ENCODE data around the gene PPM1J. TPM values are rescaled to one million over a fixed set of nuclear protein-coding genes. Genes with fewer than 3 reads are reported as not detected.

Gene PPM1J
- total RNA-seq, 1 experiment from 2014 or later = 0.51 TPM

DNA sequence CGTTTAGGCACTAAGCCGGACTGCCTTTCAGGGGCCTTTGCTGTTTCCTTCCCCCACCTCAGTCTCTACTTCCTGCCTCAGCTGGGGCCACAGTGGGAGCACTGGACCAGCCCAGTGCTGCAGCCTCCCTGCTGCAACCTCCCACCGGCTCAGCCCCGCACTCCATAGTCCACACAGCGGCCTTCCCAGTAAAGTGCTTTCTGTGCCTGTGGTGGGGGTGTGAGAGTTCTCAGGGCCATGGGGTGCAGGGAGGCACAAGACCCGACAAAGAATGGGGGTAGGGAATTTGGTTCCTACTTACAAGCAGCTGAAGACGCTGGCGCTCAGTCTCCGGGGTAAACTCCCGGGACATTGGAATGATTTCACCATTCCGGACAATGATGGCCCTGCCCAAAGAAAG is 3.5 kb downstream of the PPM1J start:
- in situ Hi-C loops (cut with HindIII; ENCODE audit: low pct_unique_long_range_greater_than_20kb, low sequenced_read_pairs) (no loop called here), intact Hi-C loops (cut with micrococcal nuclease; ENCODE audit: unreplicated experiment) (no loop called here)
- TF ChIP-seq SIN3A (IDR thresholded peaks at IDR 0.05; ENCODE audit: borderline replicate concordance, insufficient read depth, low read depth, low read length) (no peak), POLR2AphosphoS5 (IDR thresholded peaks at IDR 0.05; ENCODE audit: low read depth, low read length) (no peak), TCF7L2 (IDR thresholded peaks at IDR 0.05; ENCODE audit: low read depth, low read length) (no peak)
- TF ChIP-seq, protein P1, sequence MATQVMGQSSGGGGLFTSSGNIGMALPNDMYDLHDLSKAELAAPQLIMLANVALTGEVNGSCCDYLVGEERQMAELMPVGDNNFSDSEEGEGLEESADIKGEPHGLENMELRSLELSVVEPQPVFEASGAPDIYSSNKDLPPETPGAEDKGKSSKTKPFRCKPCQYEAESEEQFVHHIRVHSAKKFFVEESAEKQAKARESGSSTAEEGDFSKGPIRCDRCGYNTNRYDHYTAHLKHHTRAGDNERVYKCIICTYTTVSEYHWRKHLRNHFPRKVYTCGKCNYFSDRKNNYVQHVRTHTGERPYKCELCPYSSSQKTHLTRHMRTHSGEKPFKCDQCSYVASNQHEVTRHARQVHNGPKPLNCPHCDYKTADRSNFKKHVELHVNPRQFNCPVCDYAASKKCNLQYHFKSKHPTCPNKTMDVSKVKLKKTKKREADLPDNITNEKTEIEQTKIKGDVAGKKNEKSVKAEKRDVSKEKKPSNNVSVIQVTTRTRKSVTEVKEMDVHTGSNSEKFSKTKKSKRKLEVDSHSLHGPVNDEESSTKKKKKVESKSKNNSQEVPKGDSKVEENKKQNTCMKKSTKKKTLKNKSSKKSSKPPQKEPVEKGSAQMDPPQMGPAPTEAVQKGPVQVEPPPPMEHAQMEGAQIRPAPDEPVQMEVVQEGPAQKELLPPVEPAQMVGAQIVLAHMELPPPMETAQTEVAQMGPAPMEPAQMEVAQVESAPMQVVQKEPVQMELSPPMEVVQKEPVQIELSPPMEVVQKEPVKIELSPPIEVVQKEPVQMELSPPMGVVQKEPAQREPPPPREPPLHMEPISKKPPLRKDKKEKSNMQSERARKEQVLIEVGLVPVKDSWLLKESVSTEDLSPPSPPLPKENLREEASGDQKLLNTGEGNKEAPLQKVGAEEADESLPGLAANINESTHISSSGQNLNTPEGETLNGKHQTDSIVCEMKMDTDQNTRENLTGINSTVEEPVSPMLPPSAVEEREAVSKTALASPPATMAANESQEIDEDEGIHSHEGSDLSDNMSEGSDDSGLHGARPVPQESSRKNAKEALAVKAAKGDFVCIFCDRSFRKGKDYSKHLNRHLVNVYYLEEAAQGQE (IDR thresholded peaks at IDR 0.05; ENCODE audit: insufficient read depth in 1 of 2, low read depth in 2 of 2, low read length in 1 of 2) = no peak
- TF ChIP-seq, protein P2, sequence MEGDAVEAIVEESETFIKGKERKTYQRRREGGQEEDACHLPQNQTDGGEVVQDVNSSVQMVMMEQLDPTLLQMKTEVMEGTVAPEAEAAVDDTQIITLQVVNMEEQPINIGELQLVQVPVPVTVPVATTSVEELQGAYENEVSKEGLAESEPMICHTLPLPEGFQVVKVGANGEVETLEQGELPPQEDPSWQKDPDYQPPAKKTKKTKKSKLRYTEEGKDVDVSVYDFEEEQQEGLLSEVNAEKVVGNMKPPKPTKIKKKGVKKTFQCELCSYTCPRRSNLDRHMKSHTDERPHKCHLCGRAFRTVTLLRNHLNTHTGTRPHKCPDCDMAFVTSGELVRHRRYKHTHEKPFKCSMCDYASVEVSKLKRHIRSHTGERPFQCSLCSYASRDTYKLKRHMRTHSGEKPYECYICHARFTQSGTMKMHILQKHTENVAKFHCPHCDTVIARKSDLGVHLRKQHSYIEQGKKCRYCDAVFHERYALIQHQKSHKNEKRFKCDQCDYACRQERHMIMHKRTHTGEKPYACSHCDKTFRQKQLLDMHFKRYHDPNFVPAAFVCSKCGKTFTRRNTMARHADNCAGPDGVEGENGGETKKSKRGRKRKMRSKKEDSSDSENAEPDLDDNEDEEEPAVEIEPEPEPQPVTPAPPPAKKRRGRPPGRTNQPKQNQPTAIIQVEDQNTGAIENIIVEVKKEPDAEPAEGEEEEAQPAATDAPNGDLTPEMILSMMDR (IDR thresholded peaks at IDR 0.05) = no peak
- POLR2A ChIA-PET = no interaction called here
- DNase-seq (ENCODE audit: low read depth, low spot score) (no peak), ATAC-seq (no peak)
- Histone ChIP-seq H3K9me3 (ENCODE audit: control insufficient read depth, insufficient read depth, low read depth, low read length) (no peaks in the 10 kb centered on the region), H3K4me3 (ENCODE audit: low read depth in 2 of 2, low read length in 2 of 2) (no peak overlapping the region), H3K4me1 (ENCODE audit: control insufficient read depth, insufficient read depth, low read length) (peaks cover 4% of the 10 kb centered on the region), H3K36me3 (ENCODE audit: control insufficient read depth, insufficient read depth, low read length) (no peaks in the 10 kb centered on the region), H3K27me3 (ENCODE audit: control insufficient read depth, insufficient read depth, low read length) (no peaks in the 10 kb centered on the region), H3K27ac (ENCODE audit: low read length) (no peak overlapping the region)
- BruUV-seq (replicated peaks) = no TSS peak
- CTCF ChIA-PET = no interaction called here

DNA sequence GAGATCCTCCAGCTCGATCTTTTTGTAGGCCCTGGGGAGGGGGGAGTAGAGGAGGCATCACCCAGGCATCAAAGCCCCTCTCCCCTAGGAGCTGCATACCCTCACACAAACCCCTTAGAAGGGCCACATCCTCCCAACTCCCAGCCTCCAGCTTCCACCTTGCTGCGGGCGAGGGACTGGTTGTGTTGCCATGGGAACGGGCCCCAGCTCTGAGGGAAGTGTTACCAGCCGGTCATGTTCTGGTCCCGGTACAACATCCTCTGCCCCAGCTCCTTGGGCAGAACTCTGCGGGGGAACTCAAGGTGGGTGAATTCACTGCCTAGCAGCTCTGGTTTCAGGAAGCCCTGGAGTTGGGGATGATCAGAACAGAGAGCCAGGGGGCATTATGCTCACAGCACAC is 4.1 kb downstream of the PPM1J start:
- Histone ChIP-seq H3K27ac (ENCODE audit: low read length) (no peak overlapping the region), H3K27me3 (ENCODE audit: control insufficient read depth, insufficient read depth, low read length) (no peaks in the 10 kb centered on the region), H3K4me1 (ENCODE audit: control insufficient read depth, insufficient read depth, low read length) (peaks cover 4% of the 10 kb centered on the region), H3K36me3 (ENCODE audit: control insufficient read depth, insufficient read depth, low read length) (no peaks in the 10 kb centered on the region), H3K4me3 (ENCODE audit: low read depth in 2 of 2, low read length in 2 of 2) (no peak overlapping the region), H3K9me3 (ENCODE audit: control insufficient read depth, insufficient read depth, low read depth, low read length) (no peaks in the 10 kb centered on the region)
- ChIA-PET POLR2A (no interaction called here), CTCF (no interaction called here)
- DNase-seq (ENCODE audit: low read depth, low spot score) (no peak), ATAC-seq (no peak)
- BruUV-seq (replicated peaks) = no TSS peak
- in situ Hi-C loops (cut with HindIII; ENCODE audit: low pct_unique_long_range_greater_than_20kb, low sequenced_read_pairs) (no loop called here), intact Hi-C loops (cut with micrococcal nuclease; ENCODE audit: unreplicated experiment) (no loop called here)
- TF ChIP-seq TCF7L2 (IDR thresholded peaks at IDR 0.05; ENCODE audit: low read depth, low read length) (no peak), POLR2AphosphoS5 (IDR thresholded peaks at IDR 0.05; ENCODE audit: low read depth, low read length) (no peak), SIN3A (IDR thresholded peaks at IDR 0.05; ENCODE audit: borderline replicate concordance, insufficient read depth, low read depth, low read length) (no peak)
- TF ChIP-seq, protein P1 (IDR thresholded peaks at IDR 0.05; ENCODE audit: insufficient read depth in 1 of 2, low read depth in 2 of 2, low read length in 1 of 2) = no peak
- TF ChIP-seq, protein P2 (IDR thresholded peaks at IDR 0.05) = no peak

Data from Panc1 (cell line).